Stimulated activated CD4-positive, alpha-beta T cell treated with anti-CD3 and anti-CD28 coated beads, Interleukin-2, amount 100 ng/mL, for 48 hours (primary cell): ENCODE measurements around the gene TSPYL2.

Experiments
- DNase-seq, 2 donors: peaks; one replicate each; pipeline ENCODE4 v3.0.0-alpha.2; 2020

Gene TSPYL2

DNA sequence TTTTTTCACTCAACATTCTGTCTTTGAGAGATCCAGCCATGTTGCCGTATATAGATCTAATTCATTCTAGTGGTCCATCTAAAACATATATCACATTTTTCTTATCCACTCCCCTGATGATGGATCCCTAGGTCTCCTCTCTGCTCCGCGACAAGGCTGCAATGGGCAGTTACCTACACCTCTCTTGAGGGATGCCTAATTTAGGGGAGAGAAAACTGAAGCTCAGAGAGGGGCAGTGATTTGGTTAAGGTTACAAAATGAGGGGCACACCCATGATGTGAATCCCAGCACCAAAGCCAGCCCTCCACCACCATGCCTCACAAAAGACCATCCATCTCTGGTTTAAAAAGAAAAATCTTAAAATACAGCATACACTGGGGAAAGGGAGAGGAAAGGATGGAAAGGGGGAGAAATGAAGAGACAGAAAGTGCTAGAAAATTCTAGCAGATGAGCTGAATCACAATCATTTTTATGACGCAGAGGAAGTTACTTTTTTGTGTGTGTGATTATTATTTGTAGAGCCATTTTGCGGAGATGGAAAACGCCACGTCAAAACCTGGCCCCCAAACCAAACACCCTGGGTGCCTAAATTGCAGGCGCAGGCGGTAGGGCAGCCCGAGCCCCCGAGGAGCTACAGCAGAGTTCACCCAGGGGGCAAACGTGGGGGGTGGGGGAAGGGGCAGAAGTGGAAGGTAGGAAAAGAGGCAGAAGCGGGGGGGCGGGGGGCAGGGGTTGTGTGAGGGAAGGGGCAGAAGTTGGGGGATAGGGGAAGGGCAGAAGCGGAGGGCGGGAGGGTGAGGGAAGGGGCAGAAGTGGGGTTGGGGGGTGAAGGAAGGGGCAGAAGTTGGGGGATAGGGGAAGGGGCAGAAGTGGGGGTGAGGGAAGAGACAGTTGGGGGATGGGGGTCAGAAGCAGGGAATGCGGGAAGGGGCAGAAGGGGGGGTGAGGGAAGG is 1.3 kb upstream of the TSPYL2 start:
- no peak for DNase-seq

DNA sequence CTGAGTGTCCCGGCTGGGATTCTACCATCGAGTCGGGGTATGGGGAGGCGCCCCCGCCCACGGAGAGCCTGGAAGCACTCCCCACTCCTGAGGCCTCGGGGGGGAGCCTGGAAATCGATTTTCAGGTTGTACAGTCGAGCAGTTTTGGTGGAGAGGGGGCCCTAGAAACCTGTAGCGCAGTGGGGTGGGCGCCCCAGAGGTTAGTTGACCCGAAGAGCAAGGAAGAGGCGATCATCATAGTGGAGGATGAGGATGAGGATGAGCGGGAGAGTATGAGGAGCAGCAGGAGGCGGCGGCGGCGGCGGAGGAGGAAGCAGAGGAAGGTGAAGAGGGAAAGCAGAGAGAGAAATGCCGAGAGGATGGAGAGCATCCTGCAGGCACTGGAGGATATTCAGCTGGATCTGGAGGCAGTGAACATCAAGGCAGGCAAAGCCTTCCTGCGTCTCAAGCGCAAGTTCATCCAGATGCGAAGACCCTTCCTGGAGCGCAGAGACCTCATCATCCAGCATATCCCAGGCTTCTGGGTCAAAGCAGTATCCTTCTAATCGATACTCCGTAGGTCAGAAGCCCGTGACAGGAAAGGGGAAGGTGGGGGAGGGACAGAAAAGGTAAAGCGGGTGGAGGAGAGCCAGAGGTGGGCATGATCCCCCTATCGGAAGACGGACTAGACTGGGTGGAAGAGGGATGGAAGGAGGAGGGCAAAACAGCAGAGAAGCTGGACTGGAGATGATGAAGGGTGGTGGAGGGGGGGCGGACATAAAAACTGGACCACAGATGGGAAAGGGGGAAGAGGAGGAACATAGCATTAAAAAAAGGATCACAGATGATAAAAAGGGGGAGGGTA is 828 bp downstream of the TSPYL2 start:
- no peak for DNase-seq

DNA sequence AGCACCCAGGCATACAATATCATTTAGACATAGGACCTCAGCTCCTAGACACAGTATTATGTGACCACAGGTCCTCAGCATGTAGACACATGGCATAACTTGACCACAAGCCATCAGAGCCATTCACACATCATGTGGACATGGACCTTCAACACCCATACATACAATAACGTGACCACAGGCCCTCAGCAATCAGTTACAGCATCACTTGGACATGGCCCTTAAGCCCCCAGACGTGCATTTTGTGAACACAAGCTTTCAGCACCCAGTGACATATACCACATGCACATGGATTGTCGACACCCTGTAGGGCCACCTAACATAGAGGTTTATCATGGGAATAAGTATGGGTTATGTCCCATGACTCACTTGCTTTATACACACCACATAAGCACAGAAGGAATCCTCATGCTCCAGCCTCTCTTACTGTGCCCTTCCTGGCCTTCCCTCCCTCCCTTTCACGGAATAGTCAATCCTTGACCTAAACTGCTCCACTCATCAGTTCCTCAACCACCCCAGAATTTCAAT is 1.9 kb downstream of the TSPYL2 start:
- DNase-seq = no peak

DNA sequence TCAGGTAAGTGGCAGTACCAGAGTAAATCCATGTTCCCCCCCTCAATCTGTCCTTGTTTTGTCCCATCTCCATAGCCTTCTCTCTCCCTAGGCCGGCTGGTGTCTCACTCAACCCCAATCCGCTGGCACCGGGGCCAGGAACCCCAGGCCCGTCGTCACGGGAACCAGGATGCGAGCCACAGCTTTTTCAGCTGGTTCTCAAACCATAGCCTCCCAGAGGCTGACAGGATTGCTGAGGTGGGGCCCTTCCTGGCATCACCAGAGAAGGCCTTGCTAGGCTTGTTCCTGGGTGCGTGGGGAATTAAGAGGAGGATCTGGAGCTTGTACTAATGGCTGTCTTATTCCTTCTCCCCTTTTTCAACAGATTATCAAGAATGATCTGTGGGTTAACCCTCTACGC is 2.7 kb downstream of the TSPYL2 start:
- no peak for DNase-seq

DNA sequence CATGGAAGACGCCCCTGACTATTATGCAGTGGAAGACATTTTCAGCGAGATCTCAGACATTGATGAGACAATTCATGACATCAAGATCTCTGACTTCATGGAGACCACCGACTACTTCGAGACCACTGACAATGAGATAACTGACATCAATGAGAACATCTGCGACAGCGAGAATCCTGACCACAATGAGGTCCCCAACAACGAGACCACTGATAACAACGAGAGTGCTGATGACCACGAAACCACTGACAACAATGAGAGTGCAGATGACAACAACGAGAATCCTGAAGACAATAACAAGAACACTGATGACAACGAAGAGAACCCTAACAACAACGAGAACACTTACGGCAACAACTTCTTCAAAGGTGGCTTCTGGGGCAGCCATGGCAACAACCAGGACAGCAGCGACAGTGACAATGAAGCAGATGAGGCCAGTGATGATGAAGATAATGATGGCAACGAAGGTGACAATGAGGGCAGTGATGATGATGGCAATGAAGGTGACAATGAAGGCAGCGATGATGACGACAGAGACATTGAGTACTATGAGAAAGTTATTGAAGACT is 3.6 kb downstream of the TSPYL2 start:
- no peak for DNase-seq

DNA sequence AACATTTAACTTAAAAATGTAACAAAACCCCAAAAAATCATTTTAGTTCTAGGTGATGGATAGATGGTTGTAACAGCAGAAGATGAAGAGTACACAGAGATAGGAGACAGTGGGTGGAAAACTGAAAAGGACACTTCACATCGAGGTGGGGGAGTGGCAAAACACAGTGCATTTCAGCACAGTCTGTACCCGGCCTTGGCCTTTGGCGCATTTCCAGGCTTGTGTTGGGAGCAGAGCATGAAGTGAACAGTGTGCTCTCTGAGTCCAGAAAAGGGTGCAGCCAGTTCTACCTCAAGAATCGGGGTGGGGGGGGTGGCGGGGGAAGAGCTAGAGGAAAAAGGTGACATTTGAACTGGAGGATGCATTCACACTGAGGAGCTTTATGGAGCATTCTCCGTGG is 4.3 kb downstream of the TSPYL2 start:
- DNase-seq = no peak

DNA sequence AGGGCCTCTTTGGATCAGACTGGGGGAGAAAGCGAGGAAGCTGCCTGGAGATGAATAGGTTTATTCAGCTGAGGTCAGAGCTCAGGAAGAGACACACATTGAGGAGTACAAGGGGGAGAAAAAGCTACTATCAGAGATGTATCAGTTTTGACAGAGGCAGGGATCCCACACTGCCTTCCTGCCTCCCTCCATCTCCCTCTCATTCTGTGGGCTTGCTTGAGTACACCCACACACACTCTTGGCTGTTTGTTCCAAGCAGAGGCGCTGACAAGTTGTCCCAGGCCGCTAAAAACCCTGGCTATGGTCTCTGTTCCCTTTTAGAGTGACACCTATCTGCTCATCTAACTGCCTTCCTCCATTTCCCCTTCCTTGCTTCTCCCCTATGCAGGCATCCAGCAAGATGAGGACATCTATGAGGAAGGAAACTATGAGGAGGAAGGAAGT is 5.2 kb downstream of the TSPYL2 start:
- no peak for DNase-seq

DNA sequence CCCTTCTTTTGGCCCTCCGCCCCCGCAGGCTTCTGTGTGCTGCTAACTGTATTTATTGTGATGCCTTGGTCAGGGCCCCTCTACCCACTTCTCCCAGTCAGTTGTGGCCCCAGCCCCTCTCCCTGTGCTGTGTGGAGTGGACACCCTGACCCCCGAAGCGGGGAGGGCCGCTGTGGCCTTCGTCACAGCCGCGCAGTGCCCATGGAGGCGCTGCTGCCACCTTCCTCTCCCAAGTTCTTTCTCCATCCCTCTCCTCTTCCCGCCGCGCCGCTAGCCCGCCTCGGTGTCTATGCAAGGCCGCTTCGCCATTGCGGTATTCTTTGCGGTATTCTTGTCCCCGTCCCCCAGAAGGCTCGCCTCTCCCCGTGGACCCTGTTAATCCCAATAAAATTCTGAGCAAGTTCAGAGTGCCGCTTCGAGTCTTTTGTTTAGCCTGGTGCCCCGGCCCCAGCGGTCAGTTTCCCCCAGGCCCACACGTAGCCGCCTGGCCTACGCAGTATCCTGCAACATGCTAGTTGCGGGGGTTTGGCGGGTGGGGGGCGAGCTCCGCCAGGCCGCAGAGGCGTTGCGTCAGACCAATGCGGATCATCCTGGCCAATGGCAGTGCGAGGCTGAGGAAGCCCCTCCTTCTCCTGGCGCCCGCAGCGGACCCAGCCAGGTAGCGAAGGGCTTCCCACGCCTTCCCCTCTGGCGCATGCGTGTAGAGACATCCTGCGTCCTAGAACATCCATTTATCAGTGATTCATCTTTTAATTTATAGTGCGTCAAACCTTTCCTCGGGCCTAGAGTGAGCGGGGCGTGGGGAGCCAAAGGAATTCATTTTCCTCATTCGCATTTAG is 6.2 kb downstream of the TSPYL2 start:
- peak; percentile 51 to 65 for DNase-seq

DNA sequence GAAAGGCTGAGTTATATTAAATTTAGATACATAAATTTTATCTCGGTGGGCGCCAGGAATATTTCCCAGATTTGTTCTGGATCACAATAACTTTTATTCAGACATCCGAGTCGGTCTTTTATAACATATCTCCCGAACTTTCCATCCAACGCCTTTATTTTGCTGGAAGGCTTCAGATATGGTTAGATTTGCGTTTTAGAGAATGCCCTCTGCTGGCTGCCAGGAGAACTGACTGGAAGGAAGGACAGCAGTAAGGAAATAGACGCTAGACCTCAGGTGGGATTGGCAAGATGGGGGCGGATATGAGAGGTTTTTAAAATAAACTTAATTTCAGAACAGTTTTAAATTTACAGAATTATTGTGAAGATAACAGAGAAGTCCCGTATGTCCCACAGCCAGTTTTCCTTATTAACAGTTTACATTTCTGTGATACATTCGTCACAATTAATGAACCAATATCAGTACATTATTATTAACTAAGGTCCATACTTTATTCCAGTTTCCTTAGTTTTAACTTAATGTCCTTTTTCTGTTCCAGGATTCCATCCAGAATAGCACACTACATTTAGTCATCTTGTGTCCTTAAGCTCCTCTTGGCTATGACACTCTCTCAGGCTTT is 7.2 kb downstream of the TSPYL2 start:
- DNase-seq = peak in 1 of 2 donors; percentile 35

DNA sequence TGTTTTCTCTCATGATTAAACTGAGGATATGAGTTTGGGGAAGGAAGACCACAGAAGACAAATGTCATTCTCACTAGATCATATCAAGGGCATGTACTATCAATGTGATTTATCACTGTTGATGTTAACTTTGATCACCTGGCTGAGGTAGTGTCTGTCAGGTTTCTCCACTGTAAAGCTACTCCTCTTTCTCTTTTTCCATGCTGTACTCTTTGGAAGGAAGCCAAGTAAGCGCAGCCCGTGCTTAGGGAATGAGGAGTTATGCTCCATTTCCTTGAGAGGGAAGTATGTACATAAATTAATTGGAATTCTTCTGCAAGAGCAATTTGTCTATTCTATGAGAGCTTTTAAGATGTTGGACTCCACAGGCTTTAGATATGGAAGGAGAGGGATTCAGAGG is 7.8 kb downstream of the TSPYL2 start:
- no peak for DNase-seq

DNA sequence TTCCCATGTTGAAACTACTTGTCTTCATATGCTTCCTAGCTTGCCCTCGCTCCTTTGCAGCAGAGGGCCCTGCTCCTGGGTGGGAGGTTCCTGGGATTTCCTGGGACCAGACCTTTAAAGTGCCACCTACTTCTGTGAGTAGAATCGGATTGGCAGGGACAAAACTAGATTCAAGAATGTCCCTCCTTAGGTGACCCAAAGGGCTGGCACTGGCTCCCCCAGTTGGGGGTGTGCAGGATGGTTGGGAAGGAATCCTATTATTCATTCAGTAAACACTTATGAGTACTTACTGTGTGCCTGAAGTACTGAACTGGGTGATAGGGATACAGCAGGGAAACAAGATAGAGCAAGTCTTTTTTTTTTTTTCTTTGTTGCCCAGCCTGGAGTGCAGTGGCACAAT is 9.2 kb downstream of the TSPYL2 start:
- no peak for DNase-seq

DNA sequence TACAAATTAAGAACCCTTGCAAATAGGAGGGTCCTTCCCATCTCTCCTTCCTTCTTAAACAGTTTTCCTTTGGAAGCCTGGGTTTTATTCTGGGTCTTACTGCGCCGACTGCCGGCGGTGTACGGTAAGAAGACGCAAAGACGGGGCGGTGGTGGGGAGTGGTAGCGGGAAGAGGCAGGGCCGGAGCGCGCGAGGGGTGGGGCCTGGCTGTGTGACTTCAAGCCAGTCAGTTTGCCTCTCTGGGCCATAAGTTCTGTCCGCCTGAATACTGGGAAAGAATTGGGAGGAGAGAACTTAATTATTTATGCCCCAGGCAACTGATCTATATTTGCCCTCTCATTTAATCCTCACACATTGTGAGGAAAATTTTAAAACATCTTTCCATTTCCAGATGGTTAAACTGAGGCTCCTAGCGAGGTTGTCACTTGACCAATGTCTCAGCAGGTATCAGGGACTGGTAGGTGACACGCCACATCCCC is 11.0 kb downstream of the TSPYL2 start:
- peak; percentile 56 to 66 for DNase-seq

DNA sequence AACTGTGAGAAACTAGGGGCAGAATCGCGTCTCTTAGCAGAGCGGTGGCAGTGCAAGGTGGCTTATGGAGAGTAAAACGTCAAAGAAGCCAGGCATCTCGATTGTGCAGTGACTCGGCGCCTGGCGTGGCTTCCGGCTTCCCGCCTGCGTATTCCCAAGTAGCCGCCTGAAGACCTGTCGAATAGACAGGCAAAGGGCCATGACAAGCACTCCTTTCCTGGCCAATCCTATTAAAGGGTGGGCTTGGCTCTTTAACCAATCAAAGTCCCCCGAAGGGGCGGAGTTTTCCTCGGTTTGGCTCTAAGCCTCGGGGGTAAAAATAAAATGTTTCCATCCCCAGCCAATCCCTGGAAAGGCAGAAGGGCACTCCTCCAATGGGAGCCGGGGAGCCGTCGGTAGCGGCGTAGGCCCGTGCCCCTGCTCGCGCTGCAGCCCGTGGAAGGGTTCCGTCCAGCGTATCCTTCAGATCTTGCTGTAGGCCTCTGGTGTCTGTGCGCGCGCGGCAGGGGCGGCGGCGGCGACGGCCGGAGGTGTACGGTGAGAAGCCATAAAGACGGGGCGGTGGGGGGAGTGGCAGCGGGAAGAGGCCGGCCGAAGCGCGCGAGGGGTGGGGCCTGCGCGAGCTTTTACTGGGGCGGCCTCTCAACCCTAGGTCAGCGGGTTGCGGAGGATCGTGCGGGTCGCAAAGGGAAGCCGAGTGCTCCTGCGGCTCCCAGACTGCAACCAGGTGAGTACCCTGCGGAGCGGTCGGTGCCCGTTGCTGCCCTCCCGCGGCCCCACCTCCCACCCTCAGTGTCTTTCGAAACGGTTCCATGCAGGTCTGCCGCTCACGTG is 11.8 kb downstream of the TSPYL2 start, which contains the start of gene KANTR:
Gene KANTR (plus strand): TSS at position 395 of the 834 bp plus-strand sequence. CDS start 30,131 bp downstream, outside the sequence.
- peak; percentile 63 to 70 for DNase-seq

DNA sequence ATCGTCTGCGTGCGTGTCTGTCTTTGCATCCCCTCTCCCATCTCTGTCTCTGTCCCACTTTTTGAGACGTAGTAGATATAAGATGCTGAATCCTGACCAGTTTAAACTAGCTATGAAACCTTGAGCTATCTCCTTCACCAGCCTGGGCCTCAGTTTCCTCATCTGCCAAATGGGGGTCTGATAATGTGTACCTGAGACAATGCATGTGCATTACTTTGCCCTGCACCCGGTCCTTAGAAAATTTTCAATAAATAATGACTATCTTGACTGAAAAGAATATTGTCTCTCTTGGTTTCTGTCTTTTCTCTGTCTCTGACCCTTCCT is 12.4 kb downstream of the TSPYL2 start:
- no peak for DNase-seq

DNA sequence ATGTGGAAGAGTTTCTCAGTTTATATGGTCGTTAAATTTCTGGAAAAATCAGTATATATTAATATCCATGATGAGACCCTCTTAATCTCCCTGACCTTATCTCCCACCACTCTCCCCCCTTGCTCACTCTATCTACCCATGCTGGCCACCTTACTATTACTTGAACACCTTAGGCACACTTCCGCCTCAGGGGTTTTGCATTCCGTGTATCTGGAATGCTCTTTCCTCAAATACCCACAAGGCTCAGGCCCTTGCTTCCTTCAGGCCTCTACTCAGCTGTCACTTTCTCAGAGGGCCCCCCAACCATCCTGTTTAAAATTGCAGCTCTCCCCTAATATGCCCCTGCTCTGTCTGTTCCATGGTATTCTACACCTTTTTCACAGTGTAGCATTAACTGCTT is 13.6 kb downstream of the TSPYL2 start:
- no peak for DNase-seq

DNA sequence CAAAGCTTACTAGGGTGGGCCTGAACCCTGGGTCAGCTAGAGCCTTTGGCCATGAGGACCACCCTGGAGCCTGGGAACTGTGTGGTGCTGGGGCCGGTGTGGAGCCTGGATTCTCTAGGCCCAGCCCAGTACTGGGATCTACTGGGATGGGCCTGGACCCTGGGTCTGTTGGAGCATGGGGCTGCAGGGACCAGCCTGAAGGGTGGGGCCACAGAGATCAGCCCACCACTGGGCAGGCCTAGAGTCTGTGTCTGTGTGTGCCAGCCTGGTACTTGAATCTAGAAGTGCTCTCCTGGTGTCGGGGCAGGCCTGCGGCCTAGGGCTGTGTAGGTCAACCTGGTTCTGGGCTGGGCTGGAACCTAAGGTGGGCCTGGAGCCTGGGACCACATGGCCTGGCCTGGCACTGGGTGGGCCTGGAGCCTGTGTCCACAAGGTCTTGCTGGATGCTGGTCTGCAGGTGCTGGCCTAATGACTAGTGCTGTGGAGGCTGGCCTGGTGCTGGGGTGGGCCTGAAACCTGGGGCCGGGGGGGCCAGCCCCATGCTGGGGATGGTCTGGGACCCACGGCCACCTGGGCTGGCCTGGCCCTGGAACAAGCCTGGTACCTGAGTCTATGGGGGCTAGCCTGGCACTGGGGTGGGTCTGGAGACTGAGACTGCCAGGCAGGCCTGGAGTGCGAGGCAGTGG is 32.8 kb downstream of the TSPYL2 start:
- DNase-seq = no peak

DNA sequence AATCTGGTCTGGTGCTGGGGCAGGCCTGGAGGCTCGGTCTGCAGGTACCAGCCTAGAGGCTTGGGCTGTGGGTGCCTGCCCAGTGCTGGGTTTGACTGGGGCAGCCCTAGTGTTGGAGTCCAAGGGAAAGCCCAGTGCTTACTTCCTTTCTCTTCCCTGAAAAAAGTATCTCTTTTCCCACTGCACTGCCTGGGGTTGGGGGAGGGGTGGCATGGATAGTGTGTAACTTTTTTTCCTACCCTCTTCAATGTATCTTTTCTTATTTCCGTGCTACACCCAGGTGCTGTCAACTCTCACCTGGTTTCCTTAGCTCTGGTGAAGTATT is 33.3 kb downstream of the TSPYL2 start:
- no peak for DNase-seq

DNA sequence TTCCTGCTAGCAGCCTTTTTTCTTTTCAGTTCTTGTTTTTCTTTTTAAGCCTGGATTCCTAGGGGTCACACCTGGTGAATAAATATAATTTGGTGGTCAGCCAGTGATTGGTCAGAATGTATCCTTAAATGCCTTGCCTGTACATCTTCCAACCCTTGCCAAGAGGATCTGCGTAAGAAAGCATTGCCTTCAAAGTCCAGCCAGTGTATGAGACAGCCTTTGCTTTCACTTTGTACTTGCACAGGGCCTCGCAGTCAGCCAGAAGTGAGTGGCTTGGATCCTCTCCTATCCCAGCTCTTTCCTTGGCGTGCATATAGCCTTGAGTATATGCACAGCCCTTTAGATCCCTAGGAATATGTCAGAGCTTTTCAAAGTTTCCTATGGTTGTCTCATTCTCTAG is 33.9 kb downstream of the TSPYL2 start:
- no peak for DNase-seq

DNA sequence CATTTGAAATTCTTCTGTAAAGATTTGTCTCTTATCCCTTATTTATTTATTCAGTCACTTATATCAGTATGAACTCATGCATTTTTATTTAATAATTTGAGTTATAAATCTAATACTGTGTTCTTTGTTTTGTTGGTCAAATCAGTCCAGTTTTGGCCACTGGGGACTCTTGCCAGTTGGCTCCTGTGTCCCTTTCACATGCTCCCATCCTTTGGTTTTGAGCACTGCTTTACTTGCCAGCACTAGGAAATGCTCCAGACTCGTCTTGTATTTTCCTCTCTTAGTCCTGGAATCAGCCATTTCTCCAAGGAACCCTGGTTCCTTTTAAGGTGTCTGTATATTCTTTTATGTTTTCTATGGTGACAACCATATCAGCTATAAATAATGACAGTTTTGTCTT is 39.8 kb downstream of the TSPYL2 start:
- DNase-seq = no peak

DNA sequence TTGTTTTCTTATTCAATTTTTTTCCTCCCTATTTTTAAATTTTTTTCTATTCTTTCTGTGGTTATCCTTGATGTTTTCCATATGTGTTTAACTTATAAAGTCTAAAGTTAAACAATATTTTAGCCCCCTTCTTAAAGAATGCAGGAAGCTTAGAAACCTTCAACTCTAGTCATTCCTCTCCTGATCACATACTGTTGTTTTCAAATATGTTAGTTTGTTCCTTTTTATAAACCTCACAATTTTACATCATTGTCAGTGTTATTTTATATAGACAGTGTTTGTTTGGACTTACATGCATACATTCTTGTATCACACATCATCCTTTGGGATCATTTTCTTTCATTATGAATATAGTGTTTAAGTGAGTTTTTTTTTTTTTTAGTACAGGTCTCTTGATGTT is 43.3 kb downstream of the TSPYL2 start:
- DNase-seq = no peak
